H9 (cell line): ENCODE results near the gene GATD1. TPM values are rescaled to one million over a fixed set of nuclear protein-coding genes. Genes with fewer than 3 reads are reported as not detected.
A peak's percentile ranks its signal among the peaks of the same experiment; 100 is the strongest.

Experiments
- DNase-seq: peaks from one replicate; pipeline ENCODE4 v3.0.0-alpha.2; 2017
- H2AFZ ChIP-seq: one replicate; pipeline ENCODE4 v1.6.1; 2013; ENCODE audit warnings: mild to moderate bottlenecking, low read length, control low read depth, moderate library complexity
- H2AK5ac ChIP-seq: 2 replicates; pipeline ENCODE4 v1.6.1; 2013; ENCODE audit warnings: low read length, control low read depth, mixed read lengths; ENCODE audit not compliant: insufficient read length
- H2BK120ac ChIP-seq: one replicate; pipeline ENCODE4 v1.6.1; 2013; ENCODE audit warnings: low read depth, mild to moderate bottlenecking, low read length, control low read depth, inconsistent platforms; ENCODE audit not compliant: poor library complexity, severe bottlenecking
- H2BK12ac ChIP-seq: 2 replicates; pipeline ENCODE4 v1.6.1; 2013; ENCODE audit warnings: low read length, control low read depth, mixed read lengths, low read depth; ENCODE audit not compliant: insufficient read length
- H2BK15ac ChIP-seq: 2 replicates; pipeline ENCODE4 v1.6.1; 2013; ENCODE audit warnings: low read depth, low read length, control low read depth
- H2BK20ac ChIP-seq: one replicate; pipeline ENCODE4 v1.6.1; 2013; ENCODE audit warnings: low read depth, mild to moderate bottlenecking, low read length, control low read depth, inconsistent platforms; ENCODE audit not compliant: poor library complexity, severe bottlenecking
- H2BK5ac ChIP-seq: 2 replicates; pipeline ENCODE4 v1.6.1; 2013; ENCODE audit warnings: low read length, control low read depth, mixed read lengths; ENCODE audit not compliant: insufficient read length
- H3K14ac ChIP-seq: 2 replicates; pipeline ENCODE4 v1.6.1; 2013; ENCODE audit warnings: low read length, control low read depth; ENCODE audit not compliant: insufficient read depth
- H3K18ac ChIP-seq: 2 replicates; pipeline ENCODE4 v1.6.1; 2013; ENCODE audit warnings: low read depth, mild to moderate bottlenecking, mixed read lengths, low read length, control low read depth; ENCODE audit not compliant: insufficient read length
- H3K23ac ChIP-seq: 2 replicates; pipeline ENCODE4 v1.6.1; 2013; ENCODE audit warnings: low read length, control low read depth, mixed read lengths, low read depth; ENCODE audit not compliant: insufficient read length
- H3K23me2 ChIP-seq: 2 replicates; pipeline ENCODE4 v1.6.1; 2013; ENCODE audit warnings: low read depth, mild to moderate bottlenecking, mixed read lengths, low read length, control low read depth; ENCODE audit not compliant: insufficient read length, poor library complexity, severe bottlenecking
- H3K27ac ChIP-seq: 2 replicates; pipeline ENCODE4 v1.5.1; 2013; ENCODE audit warnings: low read length, control low read depth, mixed read lengths, low read depth; ENCODE audit not compliant: insufficient read length
- H3K27me3 ChIP-seq: 2 replicates; pipeline ENCODE4 v1.6.1; 2013; ENCODE audit warnings: low read length, control low read depth, inconsistent platforms; ENCODE audit not compliant: insufficient read depth
- H3K4ac ChIP-seq: 2 replicates; pipeline ENCODE4 v1.6.1; 2013; ENCODE audit warnings: low read depth, mild to moderate bottlenecking, control low read depth, inconsistent platforms, low read length, moderate library complexity
- H3K4me1 ChIP-seq: 2 replicates; pipeline ENCODE4 v1.6.1; 2013; ENCODE audit warnings: low read length, control low read depth, inconsistent platforms; ENCODE audit not compliant: insufficient read depth
- H3K4me2 ChIP-seq: 2 replicates; pipeline ENCODE4 v1.6.1; 2013; ENCODE audit warnings: low read length, control low read depth, mixed read lengths; ENCODE audit not compliant: insufficient read length, insufficient read depth
- H3K56ac ChIP-seq: 2 replicates; pipeline ENCODE4 v1.6.1; 2013; ENCODE audit warnings: low read depth, mild to moderate bottlenecking, mixed read lengths, low read length, control low read depth; ENCODE audit not compliant: insufficient read length
- H3K79me1 ChIP-seq: 2 replicates; pipeline ENCODE4 v1.6.1; 2013; ENCODE audit warnings: low read depth, mild to moderate bottlenecking, moderate library complexity, low read length, control low read depth, inconsistent platforms; ENCODE audit not compliant: insufficient read depth, poor library complexity, severe bottlenecking
- H3K79me2 ChIP-seq: 2 replicates; pipeline ENCODE4 v1.6.1; 2013; ENCODE audit warnings: low read length, control low read depth, inconsistent platforms; ENCODE audit not compliant: insufficient read depth
- H3K9ac ChIP-seq: 2 replicates; pipeline ENCODE4 v1.6.1; 2013; ENCODE audit warnings: low read length, control low read depth, mixed read lengths; ENCODE audit not compliant: insufficient read length; ENCODE audit errors: extremely low read depth
- H3K9me3 ChIP-seq: one replicate; pipeline ENCODE4 v1.6.1; 2013; ENCODE audit warnings: low read depth, low read length, inconsistent platforms; ENCODE audit not compliant: control insufficient read depth
- H3T11ph ChIP-seq: one replicate; pipeline ENCODE4 v1.6.1; 2013; ENCODE audit warnings: mild to moderate bottlenecking, low read length, control low read depth, inconsistent platforms
- H4K20me1 ChIP-seq: one replicate; pipeline ENCODE4 v1.6.1; 2013; ENCODE audit not compliant: control insufficient read depth, insufficient read length, insufficient read depth
- H4K5ac ChIP-seq: 2 replicates; pipeline ENCODE4 v1.6.1; 2013; ENCODE audit warnings: low read depth, mild to moderate bottlenecking, mixed read lengths, low read length, control low read depth; ENCODE audit not compliant: insufficient read length
- H4K8ac ChIP-seq: replicated peaks from 2 replicates; pipeline ENCODE4 v1.6.1; 2013; ENCODE audit warnings: low read length, control low read depth, mixed read lengths, low read depth; ENCODE audit not compliant: insufficient read length
- H4K91ac ChIP-seq: 2 replicates; pipeline ENCODE4 v1.6.1; 2013; ENCODE audit warnings: low read depth, mild to moderate bottlenecking, moderate library complexity, mixed read lengths, low read length, control low read depth; ENCODE audit not compliant: insufficient read length
- H3K27ac Mint-ChIP-seq, 3 experiments: 2 replicates in 2 of 3; 3 replicates in 1 of 3; pipeline ENCODE4 v1.8.0; 2020 to 2021; ENCODE audit warnings: mixed read lengths in 3 of 3, mild to moderate bottlenecking in 1 of 3, moderate library complexity in 1 of 3
- H3K27me3 Mint-ChIP-seq: 2 replicates; pipeline ENCODE4 v1.8.0; 2021; ENCODE audit warnings: low read depth, mild to moderate bottlenecking, moderate library complexity, mixed read lengths
- H3K36me3 Mint-ChIP-seq, 3 experiments: 2 replicates in 2 of 3; 3 replicates in 1 of 3; pipeline ENCODE4 v1.8.0; 2020 to 2021; ENCODE audit warnings: low read depth in 3 of 3, mixed read lengths in 3 of 3; ENCODE audit not compliant: insufficient read depth in 1 of 3
- H3K4me1 Mint-ChIP-seq, 2 experiments: 2 replicates each; pipeline ENCODE4 v1.8.0; 2020; ENCODE audit warnings: mixed read lengths in 2 of 2
- H3K4me3 Mint-ChIP-seq, 2 experiments: 2 replicates in 1 of 2; 3 replicates in 1 of 2; pipeline ENCODE4 v1.8.0; 2020 to 2021; ENCODE audit warnings: mild to moderate bottlenecking in 2 of 2, mixed read lengths in 2 of 2, moderate library complexity in 1 of 2
- H3K9me3 Mint-ChIP-seq, 2 experiments: 2 replicates in 1 of 2; 3 replicates in 1 of 2; pipeline ENCODE4 v1.8.0; 2020; ENCODE audit warnings: mild to moderate bottlenecking in 2 of 2, mixed read lengths in 2 of 2, moderate library complexity in 1 of 2
- WGBS: extraction: QIAGEN DNeasy Blood & Tissue Kit; methylation state at CpG from one replicate; pipeline ENCODE4 v1.1.7; 2013; ENCODE audit warnings: missing lambda C conversion rate, low lambda C conversion rate, mixed read lengths; ENCODE audit not compliant: insufficient read length; ENCODE audit errors: extremely low coverage; 5-methylcytosine and 5-hydroxymethylcytosine counted together
- total RNA-seq: library from RNA; stranded (reverse); gene quantifications from 2 replicates; pipeline ENCODE4 v1.2.1, GENCODE V29; 2021
- TF ChIP-seq, protein P1 (sequence below): fragments of 200-600 bp; sonication (generic); conservative IDR thresholded peaks from 3 replicates; pipeline ENCODE4 v1.8.0; 2021; ENCODE audit warnings: antibody characterized with exemption, mild to moderate bottlenecking

The GATD1 gene
- total RNA-seq, 1 experiment from 2014 or later: 60.0 TPM

DNA sequence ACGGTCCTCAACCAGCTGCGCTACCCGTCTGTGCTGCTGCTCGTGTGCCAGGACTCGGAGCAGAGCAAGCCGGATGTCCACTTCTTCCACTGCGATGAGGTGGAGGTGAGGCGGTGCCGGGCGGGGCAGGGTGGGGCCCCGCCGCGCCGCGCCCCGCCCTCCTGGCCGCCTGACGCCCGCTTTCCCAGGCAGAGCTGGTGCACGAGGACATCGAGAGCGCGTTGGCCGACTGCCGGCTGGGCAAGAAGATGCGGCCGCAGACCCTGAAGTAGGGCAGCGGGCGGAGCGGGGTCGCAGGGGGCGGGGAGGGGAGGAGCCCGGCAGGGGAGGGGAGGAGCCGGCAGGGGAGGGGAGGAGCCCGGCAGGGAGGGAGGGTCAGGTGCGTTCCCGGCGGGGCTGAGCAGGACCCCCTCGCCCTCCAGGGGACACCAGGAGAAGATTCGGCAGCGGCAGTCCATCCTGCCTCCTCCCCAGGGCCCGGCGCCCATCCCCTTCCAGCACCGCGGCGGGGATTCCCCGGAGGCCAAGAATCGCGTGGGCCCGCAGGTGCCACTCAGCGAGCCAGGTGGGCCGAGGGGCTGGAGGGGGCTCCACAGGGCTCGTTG lies 56.5 kb downstream of the GATD1 start:
- Histone ChIP-seq H2BK12ac (no peak overlapping the region), H3K4me1 (no peaks in the 10 kb centered on the region), H3T11ph (no peak overlapping the region), H2BK15ac (no peak overlapping the region), H3K79me1 (no peaks in the 10 kb centered on the region), H3K79me2 (no peaks in the 10 kb centered on the region), H2BK120ac (no peak overlapping the region), H4K5ac (no peak overlapping the region), H3K9me3 (no peaks in the 10 kb centered on the region), H3K4ac (no peak overlapping the region), H3K18ac (peak overlapping the region; percentile 17), H3K23ac (no peak overlapping the region), H3K27ac (no peak overlapping the region), H2BK20ac (no peak overlapping the region), H2AK5ac (no peak overlapping the region), H3K56ac (no peak overlapping the region), H2AFZ (no peak overlapping the region), H3K27me3 (no peaks in the 10 kb centered on the region), H2BK5ac (no peak overlapping the region), H3K4me2 (peak overlapping the region; percentile 51), H4K20me1 (no peaks in the 10 kb centered on the region), H3K14ac (0 out of 2 replicates have a peak overlapping the region, but pooled peaks have one; percentile 34), H4K8ac (no peak overlapping the region), H3K9ac (no peak overlapping the region), H3K23me2 (no peaks in the 10 kb centered on the region), H4K91ac (no peak overlapping the region)
- Mint-ChIP-seq H3K36me3 (peaks cover 0 to 13% (median 0%) of the 10 kb centered on the region in 3 experiments; a peak in 3 of 7 replicates), H3K27ac (no peak overlapping the region), H3K4me1 (peaks cover 3 to 22% of the 10 kb centered on the region in 2 experiments; a peak in 3 of 4 replicates), H3K27me3 (no peaks in the 10 kb centered on the region), H3K4me3 (peak overlapping the region; percentile 41 to 71; a peak in 3 of 5 replicates), H3K9me3 (peaks cover 3 to 4% of the 10 kb centered on the region in 2 experiments; a peak in 1 of 5 replicates)
- no CpG with 5 or more reads among the region's 53 CpGs for WGBS
- TF ChIP-seq, protein P1, sequence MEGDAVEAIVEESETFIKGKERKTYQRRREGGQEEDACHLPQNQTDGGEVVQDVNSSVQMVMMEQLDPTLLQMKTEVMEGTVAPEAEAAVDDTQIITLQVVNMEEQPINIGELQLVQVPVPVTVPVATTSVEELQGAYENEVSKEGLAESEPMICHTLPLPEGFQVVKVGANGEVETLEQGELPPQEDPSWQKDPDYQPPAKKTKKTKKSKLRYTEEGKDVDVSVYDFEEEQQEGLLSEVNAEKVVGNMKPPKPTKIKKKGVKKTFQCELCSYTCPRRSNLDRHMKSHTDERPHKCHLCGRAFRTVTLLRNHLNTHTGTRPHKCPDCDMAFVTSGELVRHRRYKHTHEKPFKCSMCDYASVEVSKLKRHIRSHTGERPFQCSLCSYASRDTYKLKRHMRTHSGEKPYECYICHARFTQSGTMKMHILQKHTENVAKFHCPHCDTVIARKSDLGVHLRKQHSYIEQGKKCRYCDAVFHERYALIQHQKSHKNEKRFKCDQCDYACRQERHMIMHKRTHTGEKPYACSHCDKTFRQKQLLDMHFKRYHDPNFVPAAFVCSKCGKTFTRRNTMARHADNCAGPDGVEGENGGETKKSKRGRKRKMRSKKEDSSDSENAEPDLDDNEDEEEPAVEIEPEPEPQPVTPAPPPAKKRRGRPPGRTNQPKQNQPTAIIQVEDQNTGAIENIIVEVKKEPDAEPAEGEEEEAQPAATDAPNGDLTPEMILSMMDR: peak; percentile 21; the same call in 1 of the 3 replicates
- DNase-seq: peak; percentile 94
